Measurements from ENCODE around the gene ATAD1. TPM values are rescaled to one million over a fixed set of nuclear protein-coding genes. Genes with fewer than 3 reads are reported as not detected.
"Not testable (repeated sequence)": the region's sequence is repeated elsewhere in the genome, so short reads cannot be mapped to it uniquely, and the experiment has no call there.

Gene ATAD1
- polyA plus RNA-seq, 3 donors = 6.3 to 13.2 (median 10.2) TPM

GRCh38 chr10:87864496-87865059 lies 46.6 kb upstream of the ATAD1 start:
- Mint-ChIP-seq H3K4me3 (peak overlapping the region; percentile 94 to 99), H3K27ac (peak overlapping the region; percentile 79 to 95 (median 84)), H3K27me3 (ENCODE audit: low read depth in 3 of 3) (no peaks in the 10 kb centered on the region), H3K9me3 (peaks cover 0 to 2% (median 0%) of the 10 kb centered on the region in 7 donors), H3K4me1 (peaks cover 39% of the 10 kb centered on the region), H3K36me3 (peaks cover 3 to 7% of the 10 kb centered on the region in 2 donors)
- Histone ChIP-seq H3K4me2 (replicated peaks; ENCODE audit: extremely low read depth, low read length, poor library complexity, severe bottlenecking) (peak overlapping the region; percentile 97), H2AFZ (ENCODE audit: insufficient read depth, low read depth, low read length, poor library complexity, severe bottlenecking) (peak overlapping the region; percentile 93), H3K36me3 (replicated peaks in 1 of 2; ENCODE audit: control insufficient read depth in 1 of 2, insufficient read depth in 2 of 2, low read length in 2 of 2) (no peaks in the 10 kb centered on the region), H3K4me1 (ENCODE audit: control insufficient read depth in 1 of 2, insufficient read depth in 2 of 2, low read length in 2 of 2) (peaks cover 21 to 57% of the 10 kb centered on the region in 2 donors), H3K79me2 (ENCODE audit: insufficient read depth, low read length) (peaks cover 64% of the 10 kb centered on the region), H4K20me1 (ENCODE audit: insufficient read depth, low read length) (peaks cover 56% of the 10 kb centered on the region), H3K9ac (ENCODE audit: insufficient read depth, low read length, poor library complexity, severe bottlenecking) (peak overlapping the region; percentile 83), H3K27ac (ENCODE audit: low read depth in 1 of 2, low read length in 2 of 2) (peak overlapping the region; percentile 89 to 93), H3K27me3 (ENCODE audit: control insufficient read depth in 2 of 2, insufficient read depth in 2 of 2, low read length in 2 of 2) (no peaks in the 10 kb centered on the region), H3K9me3 (replicated peaks in 1 of 2; ENCODE audit: control insufficient read depth in 1 of 2, insufficient read depth in 1 of 2, low read length in 2 of 2) (no peaks in the 10 kb centered on the region), H3K4me3 (replicated peaks in 1 of 3; ENCODE audit: low read depth in 2 of 3, low read length in 3 of 3) (peak overlapping the region; percentile 81 to 97 (median 86))
- TF ChIP-seq, protein P1, sequence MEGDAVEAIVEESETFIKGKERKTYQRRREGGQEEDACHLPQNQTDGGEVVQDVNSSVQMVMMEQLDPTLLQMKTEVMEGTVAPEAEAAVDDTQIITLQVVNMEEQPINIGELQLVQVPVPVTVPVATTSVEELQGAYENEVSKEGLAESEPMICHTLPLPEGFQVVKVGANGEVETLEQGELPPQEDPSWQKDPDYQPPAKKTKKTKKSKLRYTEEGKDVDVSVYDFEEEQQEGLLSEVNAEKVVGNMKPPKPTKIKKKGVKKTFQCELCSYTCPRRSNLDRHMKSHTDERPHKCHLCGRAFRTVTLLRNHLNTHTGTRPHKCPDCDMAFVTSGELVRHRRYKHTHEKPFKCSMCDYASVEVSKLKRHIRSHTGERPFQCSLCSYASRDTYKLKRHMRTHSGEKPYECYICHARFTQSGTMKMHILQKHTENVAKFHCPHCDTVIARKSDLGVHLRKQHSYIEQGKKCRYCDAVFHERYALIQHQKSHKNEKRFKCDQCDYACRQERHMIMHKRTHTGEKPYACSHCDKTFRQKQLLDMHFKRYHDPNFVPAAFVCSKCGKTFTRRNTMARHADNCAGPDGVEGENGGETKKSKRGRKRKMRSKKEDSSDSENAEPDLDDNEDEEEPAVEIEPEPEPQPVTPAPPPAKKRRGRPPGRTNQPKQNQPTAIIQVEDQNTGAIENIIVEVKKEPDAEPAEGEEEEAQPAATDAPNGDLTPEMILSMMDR (IDR thresholded peaks at IDR 0.05) = no peak
- intact Hi-C loops (cut with micrococcal nuclease) = loop anchor here (5.0 to 10.0 kb wide), 5 partner anchors 253 to 690 kb away; no protein-coding TSS in a partner anchor
- 2% methylated on average over 7 of the region's 16 CpGs for WGBS (ENCODE audit: insufficient coverage)
- no peak for DNase-seq

- not testable (repeated sequence) for H3K27me3 ChIP-seq (ENCODE audit: control insufficient read depth in 2 of 2, insufficient read depth in 2 of 2, low read length in 2 of 2); H3K9me3 ChIP-seq (replicated peaks in 1 of 2; ENCODE audit: control insufficient read depth in 1 of 2, insufficient read depth in 1 of 2, low read length in 2 of 2); H3K36me3 Mint-ChIP-seq; H3K9me3 Mint-ChIP-seq; H3K36me3 ChIP-seq (replicated peaks in 1 of 2; ENCODE audit: control insufficient read depth in 1 of 2, insufficient read depth in 2 of 2, low read length in 2 of 2); H3K27me3 Mint-ChIP-seq (ENCODE audit: low read depth in 3 of 3)
- intact Hi-C loops (cut with micrococcal nuclease) = loop anchor here (5.0 to 10.0 kb wide), 5 partner anchors 253 to 691 kb away; no protein-coding TSS in a partner anchor
- H3K9ac ChIP-seq (ENCODE audit: insufficient read depth, low read length, poor library complexity, severe bottlenecking) = peak overlapping the region; percentile 83
- H3K4me3 Mint-ChIP-seq = peak overlapping the region; percentile 94 to 99
- WGBS (ENCODE audit: insufficient coverage) = 0% methylated on average over 36 of the region's 47 CpGs
- H3K79me2 ChIP-seq (ENCODE audit: insufficient read depth, low read length) = peaks cover 59% of the 10 kb centered on the region
- H2AFZ ChIP-seq (ENCODE audit: insufficient read depth, low read depth, low read length, poor library complexity, severe bottlenecking) = peak overlapping the region; percentile 93
- H3K4me2 ChIP-seq (replicated peaks; ENCODE audit: extremely low read depth, low read length, poor library complexity, severe bottlenecking) = peak overlapping the region; percentile 97
- H4K20me1 ChIP-seq (ENCODE audit: insufficient read depth, low read length) = peaks cover 50% of the 10 kb centered on the region
- peak overlapping the region; percentile 81 to 97 (median 86) for H3K4me3 ChIP-seq (replicated peaks in 1 of 3; ENCODE audit: low read depth in 2 of 3, low read length in 3 of 3)
- H3K27ac ChIP-seq (ENCODE audit: low read depth in 1 of 2, low read length in 2 of 2) = peak overlapping the region; percentile 89 to 93
- H3K4me1 ChIP-seq (ENCODE audit: control insufficient read depth in 1 of 2, insufficient read depth in 2 of 2, low read length in 2 of 2) = peaks cover 17 to 53% of the 10 kb centered on the region in 2 donors
- DNase-seq = peak in 2 of 3 donors; percentile 21 to 24
- peaks cover 35% of the 10 kb centered on the region for H3K4me1 Mint-ChIP-seq
- H3K27ac Mint-ChIP-seq = peak overlapping the region; percentile 79 to 95 (median 84)
Measured at GRCh38 chr10:87863951-87864495, 46.0 kb upstream of the ATAD1 start.

Measured in CD14-positive monocyte (primary cell).